MCF 10A (cell line): ENCODE measurements around the gene CENPA. TPM values are rescaled to one million over a fixed set of nuclear protein-coding genes. Genes with fewer than 3 reads are reported as not detected.

ENCODE experiments used
- BruUV-seq: library from RNA; stranded (reverse); fragments of 400-500 nt; replicated peaks from 2 replicates; lab custom pipeline; 2021; lab: Mats Ljungman, UMichigan
- CTCF ChIA-PET: fragments of 300-600 bp; sonication (Branson Sonifier 250); formaldehyde crosslinking; extraction: SDS; loops from one replicate; lab custom pipeline; 2021; ENCODE audit warnings: antibody characterized with exemption, inconsistent platforms; lab: Yijun Ruan, JAX
- POLR2A ChIA-PET: fragments of 300-600, 350-650 bp; sonication (Branson Sonifier 250); formaldehyde crosslinking; extraction: SDS; loops from one replicate; lab custom pipeline; 2020; ENCODE audit warnings: antibody characterized with exemption, inconsistent platforms; lab: Yijun Ruan, JAX
- DNase-seq: peaks from one replicate; pipeline ENCODE4 v3.0.0-alpha.2; 2018; ENCODE audit not compliant: unreplicated experiment
- H3K27ac Mint-ChIP-seq: one replicate; pipeline ENCODE4 v1.8.0; 2022; ENCODE audit warnings: mild to moderate bottlenecking, low read depth, mixed read lengths; ENCODE audit not compliant: unreplicated experiment
- H3K27me3 Mint-ChIP-seq: one replicate; pipeline ENCODE4 v1.8.0; 2022; ENCODE audit warnings: mixed read lengths; ENCODE audit not compliant: insufficient read depth, unreplicated experiment
- H3K36me3 Mint-ChIP-seq: one replicate; pipeline ENCODE4 v1.8.0; 2022; ENCODE audit warnings: mild to moderate bottlenecking, moderate library complexity, mixed read lengths; ENCODE audit not compliant: insufficient read depth, unreplicated experiment
- H3K4me1 Mint-ChIP-seq: one replicate; pipeline ENCODE4 v1.8.0; 2022; ENCODE audit warnings: mixed read lengths; ENCODE audit not compliant: insufficient read depth, unreplicated experiment
- H3K4me3 Mint-ChIP-seq: one replicate; pipeline ENCODE4 v1.8.0; 2022; ENCODE audit warnings: mild to moderate bottlenecking, moderate library complexity, mixed read lengths; ENCODE audit not compliant: unreplicated experiment
- H3K9me3 Mint-ChIP-seq: one replicate; pipeline ENCODE4 v1.8.0; 2022; ENCODE audit warnings: mixed read lengths; ENCODE audit not compliant: unreplicated experiment
- intact Hi-C: fragments of 100-400 bp; cut with micrococcal nuclease; formaldehyde crosslinking; loops from 2 replicates; pipeline ENCODE4 v1.14.1; 2022
- total RNA-seq: library from RNA; stranded (reverse); gene quantifications from 2 replicates; pipeline ENCODE4 v1.2.3, GENCODE V29; 2022
- TF ChIP-seq, protein P1 (sequence below): fragments of 200-600 bp; IDR thresholded peaks from one replicate; pipeline ENCODE4 v1.8.0; 2022; ENCODE audit warnings: antibody characterized with exemption, mild to moderate bottlenecking; ENCODE audit not compliant: unreplicated experiment

CENPA gene
- total RNA-seq, 1 experiment from 2014 or later = 35.1 TPM

DNA sequence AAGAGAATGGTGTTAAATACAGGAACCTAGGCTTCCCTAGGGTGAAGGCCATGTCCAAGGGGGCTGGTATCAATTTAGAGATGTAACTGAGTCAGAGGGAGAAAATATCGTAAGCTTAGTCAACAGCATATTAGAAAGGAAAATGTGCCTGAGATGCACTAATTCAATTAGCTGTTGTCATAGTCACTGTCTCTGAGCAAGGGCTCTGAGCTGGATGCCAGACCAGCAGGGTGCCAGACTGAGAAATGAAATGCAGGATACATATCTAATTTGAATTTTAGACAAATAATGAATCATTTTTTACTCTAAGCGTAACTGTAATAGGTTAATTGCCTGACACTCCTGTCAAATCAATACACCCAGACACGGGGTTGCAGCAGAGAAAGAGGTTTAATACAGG is 33.2 kb upstream of the CENPA start:
- DNase-seq = no peak
- ChIA-PET CTCF (interaction anchor here (0.5 to 2.6 kb wide), 2 partner anchors 147 to 153 kb away, joined by 3 to 18 read pairs; no protein-coding TSS in a partner anchor), POLR2A (interaction anchor here (1.1 kb wide), 1 partner anchor 35 kb away, joined by 3 read pairs; no protein-coding TSS in a partner anchor)
- H3K4me1 Mint-ChIP-seq = peaks cover 3% of the 10 kb centered on the region
- BruUV-seq = no TSS peak
- TF ChIP-seq, protein P1, sequence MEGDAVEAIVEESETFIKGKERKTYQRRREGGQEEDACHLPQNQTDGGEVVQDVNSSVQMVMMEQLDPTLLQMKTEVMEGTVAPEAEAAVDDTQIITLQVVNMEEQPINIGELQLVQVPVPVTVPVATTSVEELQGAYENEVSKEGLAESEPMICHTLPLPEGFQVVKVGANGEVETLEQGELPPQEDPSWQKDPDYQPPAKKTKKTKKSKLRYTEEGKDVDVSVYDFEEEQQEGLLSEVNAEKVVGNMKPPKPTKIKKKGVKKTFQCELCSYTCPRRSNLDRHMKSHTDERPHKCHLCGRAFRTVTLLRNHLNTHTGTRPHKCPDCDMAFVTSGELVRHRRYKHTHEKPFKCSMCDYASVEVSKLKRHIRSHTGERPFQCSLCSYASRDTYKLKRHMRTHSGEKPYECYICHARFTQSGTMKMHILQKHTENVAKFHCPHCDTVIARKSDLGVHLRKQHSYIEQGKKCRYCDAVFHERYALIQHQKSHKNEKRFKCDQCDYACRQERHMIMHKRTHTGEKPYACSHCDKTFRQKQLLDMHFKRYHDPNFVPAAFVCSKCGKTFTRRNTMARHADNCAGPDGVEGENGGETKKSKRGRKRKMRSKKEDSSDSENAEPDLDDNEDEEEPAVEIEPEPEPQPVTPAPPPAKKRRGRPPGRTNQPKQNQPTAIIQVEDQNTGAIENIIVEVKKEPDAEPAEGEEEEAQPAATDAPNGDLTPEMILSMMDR = no peak
- H3K27me3 Mint-ChIP-seq = no peaks in the 10 kb centered on the region
- H3K4me3 Mint-ChIP-seq = no peak overlapping the region
- no peaks in the 10 kb centered on the region for H3K36me3 Mint-ChIP-seq
- intact Hi-C loops = no loop called here
- no peak overlapping the region for H3K27ac Mint-ChIP-seq
- peaks cover 7% of the 10 kb centered on the region for H3K9me3 Mint-ChIP-seq

DNA sequence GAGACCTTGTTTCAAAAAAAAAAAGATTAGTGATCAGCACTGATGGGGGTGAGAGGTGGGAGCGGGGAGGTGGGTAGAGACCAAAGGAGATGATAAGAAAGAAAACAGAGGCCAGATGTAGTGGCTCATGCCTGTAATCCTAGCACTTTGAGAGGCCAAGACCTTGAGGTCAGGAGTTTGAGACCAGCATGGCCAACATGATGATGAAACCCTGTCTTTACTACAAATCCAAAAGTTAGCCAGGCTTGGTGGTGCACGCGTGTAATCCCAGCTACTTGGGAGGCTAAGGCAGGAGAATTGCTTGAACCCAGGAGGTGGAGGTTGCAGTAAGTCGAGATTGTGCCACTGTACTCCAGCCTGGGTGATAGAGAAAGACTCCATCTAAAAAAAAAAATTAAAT is 31.3 kb upstream of the CENPA start:
- Mint-ChIP-seq H3K4me3 (no peak overlapping the region), H3K36me3 (no peaks in the 10 kb centered on the region), H3K27ac (no peak overlapping the region), H3K9me3 (peaks cover 7% of the 10 kb centered on the region), H3K27me3 (no peaks in the 10 kb centered on the region), H3K4me1 (peaks cover 17% of the 10 kb centered on the region)
- CTCF ChIA-PET = interaction anchor here (0.6 to 1.3 kb wide), 4 partner anchors 8 to 391 kb away, joined by 3 to 9 read pairs (median 4); no protein-coding TSS in a partner anchor
- POLR2A ChIA-PET = interaction anchor here (0.6 kb wide), 1 partner anchor 102 kb away, joined by 3 read pairs; no protein-coding TSS in a partner anchor
- no peak for DNase-seq
- BruUV-seq = no TSS peak
- TF ChIP-seq, protein P1 = no peak
- intact Hi-C loops = no loop called here

DNA sequence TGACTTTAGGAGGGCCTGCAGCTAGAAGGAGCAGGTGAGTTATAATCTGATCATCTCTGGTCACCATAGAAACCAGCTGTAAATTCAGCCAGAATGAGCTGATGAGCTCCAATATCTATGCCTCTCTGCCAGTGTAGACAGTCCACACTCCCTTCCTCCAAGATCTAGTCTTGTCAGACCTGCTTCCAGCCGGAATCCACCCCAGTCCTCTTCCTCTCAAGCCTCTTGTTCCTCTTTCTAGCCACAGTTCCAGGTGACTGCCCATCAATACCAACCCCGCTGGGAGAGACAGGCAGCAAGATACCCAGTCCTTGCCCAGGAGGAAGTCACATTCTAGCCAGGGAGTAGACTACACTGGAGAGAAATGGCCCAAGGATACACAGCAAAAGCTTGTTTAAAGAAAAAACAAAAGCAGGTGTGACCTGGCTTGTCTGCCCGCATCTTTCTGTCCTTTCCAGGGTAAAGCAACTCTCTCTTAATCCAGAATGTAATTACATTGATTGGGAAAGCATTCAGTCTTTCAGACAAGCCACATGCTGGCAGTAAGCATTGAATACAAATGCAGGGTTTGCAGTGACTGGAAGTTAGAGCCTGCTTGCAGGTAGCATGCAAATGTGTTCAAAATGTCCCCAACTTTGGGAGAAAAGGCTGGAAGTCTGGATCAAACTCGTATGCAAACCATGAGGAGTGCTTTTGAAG is 30.7 kb upstream of the CENPA start:
- intact Hi-C loops = no loop called here
- Mint-ChIP-seq H3K27ac (no peak overlapping the region), H3K27me3 (no peaks in the 10 kb centered on the region), H3K9me3 (peaks cover 7% of the 10 kb centered on the region), H3K4me3 (no peak overlapping the region), H3K36me3 (no peaks in the 10 kb centered on the region), H3K4me1 (peaks cover 17% of the 10 kb centered on the region)
- BruUV-seq = no TSS peak
- CTCF ChIA-PET = interaction anchor here (0.6 to 1.3 kb wide), 4 partner anchors 9 to 150 kb away, joined by 3 to 9 read pairs (median 4); no protein-coding TSS in a partner anchor
- no peak for DNase-seq
- TF ChIP-seq, protein P1 = no peak
- POLR2A ChIA-PET = interaction anchor here (0.6 kb wide), 1 partner anchor 103 kb away, joined by 3 read pairs; no protein-coding TSS in a partner anchor

DNA sequence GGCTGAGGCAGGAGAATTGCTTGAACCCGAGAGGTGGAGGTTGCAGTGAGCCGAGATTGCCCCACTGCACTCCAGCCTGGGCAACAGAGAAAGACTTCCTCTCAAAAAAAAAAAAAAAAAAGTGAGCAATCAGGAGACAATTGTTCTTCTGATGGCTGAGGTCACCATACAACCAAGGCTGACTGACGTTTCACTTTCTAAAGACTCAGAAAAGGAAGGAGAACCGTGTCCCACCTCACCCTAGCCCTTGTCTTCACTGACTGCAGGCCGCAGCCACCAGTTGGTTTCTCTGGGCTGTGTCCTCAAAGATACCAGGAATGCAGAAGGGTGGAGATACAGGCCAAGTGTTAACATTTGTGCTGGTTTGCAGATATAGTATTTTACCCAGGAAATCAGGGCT is 29.5 kb upstream of the CENPA start:
- TF ChIP-seq, protein P1 = no peak
- Mint-ChIP-seq H3K4me1 (peaks cover 17% of the 10 kb centered on the region), H3K27ac (no peak overlapping the region), H3K27me3 (no peaks in the 10 kb centered on the region), H3K36me3 (no peaks in the 10 kb centered on the region), H3K4me3 (no peak overlapping the region), H3K9me3 (peaks cover 3% of the 10 kb centered on the region)
- BruUV-seq = no TSS peak
- intact Hi-C loops = no loop called here
- ChIA-PET POLR2A (interaction anchor here (0.7 to 1.5 kb wide), 3 partner anchors 15 to 382 kb away, joined by 3 to 6 read pairs (median 5); no protein-coding TSS in a partner anchor), CTCF (interaction anchor here (0.7 to 1.4 kb wide), 2 partner anchors 151 to 219 kb away, joined by 3 read pairs; no protein-coding TSS in a partner anchor)
- no peak for DNase-seq
